GM19043 (cell line): ENCODE measurements around the gene LYPD1.
"Not testable (repeated sequence)": the region's sequence is repeated elsewhere in the genome, so short reads cannot be mapped to it uniquely, and the experiment has no call there.

Experiments
- ATAC-seq: cut with Tn5 transposase; IDR thresholded peaks from one replicate; pipeline ENCODE4 v1.9.1; 2021; ENCODE audit warnings: low read depth; ENCODE audit not compliant: unreplicated experiment

Gene LYPD1

GRCh38 chr2:132669908-132670495 is at the start of gene LYPD1:
Gene LYPD1 (minus strand): TSS chr2:132670205. CDS start chr2:132669932, 273 bp downstream.
- no peak for ATAC-seq

GRCh38 chr2:132719480-132719879 is 49.5 kb upstream of the LYPD1 start:
- ATAC-seq = no peak

- ATAC-seq = no peak
These were observed 46.9 kb upstream of the LYPD1 start for GRCh38 chr2:132716954-132717353.

GRCh38 chr2:132715386-132716351 is 45.7 kb upstream of the LYPD1 start:
- no peak for ATAC-seq

GRCh38 chr2:132703396-132703795 is 33.4 kb upstream of the LYPD1 start:
- ATAC-seq = no peak

- ATAC-seq = no peak
These were observed 31.8 kb upstream of the LYPD1 start for GRCh38 chr2:132701810-132702209.

- ATAC-seq = not testable (repeated sequence)
These were observed 29.8 kb upstream of the LYPD1 start for GRCh38 chr2:132699802-132700201.

GRCh38 chr2:132698347-132698746 is 28.3 kb upstream of the LYPD1 start:
- ATAC-seq = not testable (repeated sequence)

- ATAC-seq = no peak
These were observed 27.7 kb upstream of the LYPD1 start for GRCh38 chr2:132697556-132698205.

GRCh38 chr2:132692816-132693215 is 22.8 kb upstream of the LYPD1 start:
- ATAC-seq = no peak

- ATAC-seq = no peak
These were observed 21.6 kb upstream of the LYPD1 start for GRCh38 chr2:132691556-132691955.

- ATAC-seq = no peak
These were observed 20.8 kb upstream of the LYPD1 start for GRCh38 chr2:132690664-132691303.

- ATAC-seq = no peak
These were observed 11.8 kb upstream of the LYPD1 start for GRCh38 chr2:132681766-132682165.

GRCh38 chr2:132680544-132680943 is 10.5 kb upstream of the LYPD1 start:
- no peak for ATAC-seq

- ATAC-seq = no peak
These were observed 8.5 kb upstream of the LYPD1 start for GRCh38 chr2:132678483-132678882.

GRCh38 chr2:132677661-132678060 is 7.7 kb upstream of the LYPD1 start:
- no peak for ATAC-seq

GRCh38 chr2:132676999-132677398 is 7.0 kb upstream of the LYPD1 start:
- ATAC-seq = no peak

GRCh38 chr2:132671151-132671835 is 1.3 kb upstream of the LYPD1 start:
- ATAC-seq = no peak

- ATAC-seq = no peak
These were observed 618 bp upstream of the LYPD1 start for GRCh38 chr2:132670496-132671150.
